Measurements from ENCODE around the gene TBL1XR1. TPM values are rescaled to one million over a fixed set of nuclear protein-coding genes. Genes with fewer than 3 reads are reported as not detected.

TBL1XR1 gene
- total RNA-seq, 4 donors from 2014 or later = 66.0 to 79.8 (median 72.4) TPM

DNA sequence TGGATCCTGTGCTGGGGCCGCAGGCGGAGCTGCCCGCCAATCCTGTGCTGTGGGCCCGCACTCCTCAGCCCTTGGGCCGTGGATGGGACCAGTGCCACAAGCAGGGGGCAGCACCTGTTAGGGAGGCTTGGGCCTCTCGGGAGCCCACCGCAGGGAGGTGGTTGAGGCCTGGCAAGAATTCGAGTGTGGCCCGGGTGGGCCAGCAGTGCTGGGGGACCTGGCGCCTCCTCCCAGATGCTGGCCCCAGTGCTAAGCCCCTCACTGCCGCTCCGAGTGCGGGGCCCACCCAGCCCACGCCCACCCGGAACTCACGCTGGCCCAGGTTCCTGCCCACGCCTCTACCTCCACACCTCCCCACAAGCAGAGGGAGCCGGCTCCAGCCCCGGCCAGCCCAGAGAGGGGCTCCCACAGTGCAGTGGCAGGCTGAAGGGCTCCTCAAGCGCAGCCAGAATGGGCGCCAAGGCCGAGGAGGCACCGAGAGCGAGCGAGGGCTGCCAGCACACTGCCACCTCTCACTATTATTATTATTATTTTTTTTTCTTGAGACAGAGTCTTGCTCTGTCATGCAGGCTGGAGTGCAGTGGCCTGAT, 31.4 kb upstream of the TBL1XR1 start:
- Histone ChIP-seq H3K9me3 (no peaks in the 10 kb centered on the region), H3K27me3 (no peaks in the 10 kb centered on the region), H3K36me3 (no peaks in the 10 kb centered on the region), H3K4me1 (no peaks in the 10 kb centered on the region), H3K27ac (no peak overlapping the region), H3K4me3 (no peak overlapping the region)
- no peak for DNase-seq
- 100% methylated on average over 5 to 10 of the region's 25 CpGs for WGBS, 2 donors
- TF ChIP-seq CTCF (IDR thresholded peaks at IDR 0.05) (no peak), POLR2A (IDR thresholded peaks at IDR 0.05) (no peak)
- intact Hi-C loops (cut with DNase I) = no loop called here

DNA sequence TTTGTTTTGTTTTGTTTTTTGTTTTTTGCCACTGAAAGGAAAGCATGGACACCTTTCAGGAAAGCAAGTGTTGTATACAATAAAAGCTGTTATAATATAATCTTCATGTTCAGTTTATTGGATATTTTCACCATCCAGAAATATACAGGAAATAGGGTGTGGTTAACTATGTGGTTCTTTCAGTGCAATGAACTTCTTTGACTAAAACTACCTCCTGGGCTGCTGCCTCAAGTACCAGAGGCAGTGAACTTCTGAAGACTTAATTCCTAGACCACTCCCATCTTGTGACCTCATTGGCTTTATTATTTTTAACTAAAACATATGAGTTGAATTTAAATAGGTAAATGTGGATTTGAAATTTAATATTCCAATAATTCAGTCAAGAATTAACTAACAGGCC, 27.1 kb upstream of the TBL1XR1 start:
- intact Hi-C loops (cut with DNase I) = no loop called here
- TF ChIP-seq CTCF (IDR thresholded peaks at IDR 0.05) = no peak
- TF ChIP-seq POLR2A (IDR thresholded peaks at IDR 0.05) = no peak
- Histone ChIP-seq H3K9me3 (no peaks in the 10 kb centered on the region), H3K36me3 (no peaks in the 10 kb centered on the region), H3K4me1 (no peaks in the 10 kb centered on the region), H3K27ac (no peak overlapping the region), H3K27me3 (no peaks in the 10 kb centered on the region), H3K4me3 (no peak overlapping the region)
- DNase-seq = no peak

DNA sequence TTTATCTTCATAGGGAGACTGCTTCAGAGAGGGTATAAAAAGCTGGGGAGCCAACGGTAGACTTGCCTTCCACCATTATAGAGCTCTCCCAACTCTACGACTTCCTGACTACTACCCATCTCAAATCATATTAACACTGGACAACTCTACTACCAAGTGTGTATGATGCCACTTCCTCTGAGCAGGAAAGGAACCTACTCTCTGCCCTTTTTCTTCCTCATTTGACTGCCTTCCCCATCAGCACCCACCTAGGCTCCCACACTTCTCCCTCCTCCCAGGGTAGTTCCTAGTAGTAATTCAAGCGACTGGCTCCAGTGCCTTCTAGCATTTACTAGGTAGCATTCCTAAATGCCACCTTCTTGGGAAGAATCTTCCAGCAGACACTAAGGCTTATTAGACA, 24.5 kb upstream of the TBL1XR1 start:
- no peaks in the 10 kb centered on the region for H3K36me3 ChIP-seq
- WGBS, 2 donors = 84 to 85% methylated on average over 3 of the region's 3 CpGs
- no peaks in the 10 kb centered on the region for H3K9me3 ChIP-seq
- H3K27me3 ChIP-seq = no peaks in the 10 kb centered on the region
- no peak overlapping the region for H3K4me3 ChIP-seq
- intact Hi-C loops (cut with DNase I) = no loop called here
- H3K27ac ChIP-seq = no peak overlapping the region
- no peak for DNase-seq
- H3K4me1 ChIP-seq = no peaks in the 10 kb centered on the region
- TF ChIP-seq POLR2A (IDR thresholded peaks at IDR 0.05) = no peak
- TF ChIP-seq CTCF (IDR thresholded peaks at IDR 0.05) = no peak

GRCh38 chr3:177220136-177220974, 23.1 kb upstream of the TBL1XR1 start:
- Histone ChIP-seq H3K27ac (no peak overlapping the region), H3K36me3 (no peaks in the 10 kb centered on the region), H3K9me3 (no peaks in the 10 kb centered on the region), H3K4me1 (no peaks in the 10 kb centered on the region), H3K4me3 (no peak overlapping the region), H3K27me3 (no peaks in the 10 kb centered on the region)
- 72 to 76% methylated on average over 9 of the region's 9 CpGs for WGBS, 2 donors
- intact Hi-C loops (cut with DNase I) = no loop called here
- TF ChIP-seq POLR2A (IDR thresholded peaks at IDR 0.05) (no peak), CTCF (IDR thresholded peaks at IDR 0.05) (no peak)
- DNase-seq = no peak

DNA sequence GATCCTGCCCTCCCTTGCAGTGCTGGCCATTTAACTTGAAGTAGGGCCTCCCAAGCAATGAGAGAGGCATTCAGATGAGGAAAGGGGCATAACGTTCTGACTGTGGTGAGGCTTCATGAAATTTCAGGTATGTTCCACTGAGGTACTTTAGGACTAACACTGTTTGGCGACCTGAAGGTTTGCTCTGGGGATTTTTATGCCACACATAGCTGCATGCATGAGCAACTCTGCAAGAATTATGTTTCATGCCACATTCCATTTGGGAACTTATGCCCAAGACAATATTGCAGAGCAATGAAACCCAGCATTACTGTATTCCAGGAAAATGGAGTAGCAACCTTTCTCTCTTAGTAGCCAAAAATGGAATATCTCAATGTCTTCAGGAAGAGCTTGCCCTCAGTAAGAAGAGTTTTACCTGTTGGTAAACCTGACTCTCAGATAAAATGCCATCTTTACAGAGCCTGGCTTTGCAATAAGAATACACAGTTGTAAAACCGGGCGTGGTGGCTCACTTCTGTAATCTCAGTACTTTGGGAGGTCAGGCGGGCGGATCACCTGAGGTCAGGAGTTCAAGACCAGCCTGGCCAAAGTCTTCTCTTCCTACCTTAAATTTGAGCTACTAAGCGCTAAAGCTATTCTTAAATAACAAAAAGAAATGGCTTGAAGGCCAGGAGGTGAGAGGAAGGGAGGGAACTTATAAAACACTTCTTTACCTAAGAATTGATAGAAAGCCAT, 16.7 kb upstream of the TBL1XR1 start:
- no peak overlapping the region for H3K27ac ChIP-seq
- no peak for TF ChIP-seq POLR2A (IDR thresholded peaks at IDR 0.05)
- H3K4me1 ChIP-seq = peaks cover 0 to 13% (median 0%) of the 10 kb centered on the region in 3 donors
- WGBS, 2 donors = 69 to 70% methylated on average over 6 to 7 of the region's 7 CpGs
- intact Hi-C loops (cut with DNase I) = no loop called here
- no peaks in the 10 kb centered on the region for H3K36me3 ChIP-seq
- DNase-seq = no peak
- no peaks in the 10 kb centered on the region for H3K27me3 ChIP-seq
- H3K9me3 ChIP-seq = no peaks in the 10 kb centered on the region
- H3K4me3 ChIP-seq = no peak overlapping the region
